Measurements from ENCODE around the gene C10orf62. TPM values are rescaled to one million over a fixed set of nuclear protein-coding genes. Genes with fewer than 3 reads are reported as not detected.

The C10orf62 gene
- total RNA-seq, 1 donor from 2014 or later, result 0.12 TPM

DNA sequence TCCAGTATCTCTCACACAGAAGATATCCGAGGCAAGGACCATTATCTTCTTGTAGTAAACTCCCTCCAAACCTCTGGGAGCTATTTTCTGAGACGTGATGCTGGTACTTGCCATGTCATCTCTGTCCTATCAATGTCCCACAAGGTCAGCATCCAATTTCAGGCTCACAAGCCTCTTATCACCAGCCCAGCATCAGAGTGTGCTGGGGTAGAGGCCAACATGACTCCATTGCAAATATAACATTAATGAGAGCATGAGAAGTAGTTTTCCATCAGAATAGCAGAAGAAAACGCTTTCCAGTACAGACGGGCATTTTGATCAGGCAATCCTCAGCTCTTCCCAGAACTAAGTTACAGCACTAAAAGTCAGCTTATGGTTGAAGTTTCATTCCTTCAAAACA, 38.2 kb downstream of the C10orf62 start:
- TF ChIP-seq, protein P1, sequence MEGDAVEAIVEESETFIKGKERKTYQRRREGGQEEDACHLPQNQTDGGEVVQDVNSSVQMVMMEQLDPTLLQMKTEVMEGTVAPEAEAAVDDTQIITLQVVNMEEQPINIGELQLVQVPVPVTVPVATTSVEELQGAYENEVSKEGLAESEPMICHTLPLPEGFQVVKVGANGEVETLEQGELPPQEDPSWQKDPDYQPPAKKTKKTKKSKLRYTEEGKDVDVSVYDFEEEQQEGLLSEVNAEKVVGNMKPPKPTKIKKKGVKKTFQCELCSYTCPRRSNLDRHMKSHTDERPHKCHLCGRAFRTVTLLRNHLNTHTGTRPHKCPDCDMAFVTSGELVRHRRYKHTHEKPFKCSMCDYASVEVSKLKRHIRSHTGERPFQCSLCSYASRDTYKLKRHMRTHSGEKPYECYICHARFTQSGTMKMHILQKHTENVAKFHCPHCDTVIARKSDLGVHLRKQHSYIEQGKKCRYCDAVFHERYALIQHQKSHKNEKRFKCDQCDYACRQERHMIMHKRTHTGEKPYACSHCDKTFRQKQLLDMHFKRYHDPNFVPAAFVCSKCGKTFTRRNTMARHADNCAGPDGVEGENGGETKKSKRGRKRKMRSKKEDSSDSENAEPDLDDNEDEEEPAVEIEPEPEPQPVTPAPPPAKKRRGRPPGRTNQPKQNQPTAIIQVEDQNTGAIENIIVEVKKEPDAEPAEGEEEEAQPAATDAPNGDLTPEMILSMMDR (conservative IDR thresholded peaks at IDR 0.05; ENCODE audit: low read depth, low read length), result no peak
- H3K4me3 ChIP-seq (ENCODE audit: low read depth, low read length), result no peak overlapping the region
- DNase-seq (ENCODE audit: low read depth), result no peak

DNA sequence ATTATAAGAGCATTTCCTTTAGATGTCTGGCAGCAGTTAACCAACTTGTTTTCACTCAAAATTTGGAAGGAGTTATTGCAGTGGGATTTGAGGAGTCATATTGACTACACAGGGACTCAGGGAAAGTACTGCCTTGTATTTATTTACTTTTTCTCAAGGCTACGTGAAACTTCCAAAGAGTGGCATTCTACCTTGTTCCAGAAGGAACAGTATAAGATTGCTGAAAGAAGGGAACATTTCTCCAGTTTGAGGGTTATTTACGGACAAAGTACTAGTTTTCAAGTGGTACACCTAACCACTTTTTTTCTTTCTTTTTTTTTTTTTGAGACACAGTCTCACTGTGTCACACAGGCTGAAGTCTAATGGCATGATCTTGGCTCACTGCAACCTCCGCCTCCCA, 38.7 kb downstream of the C10orf62 start:
- H3K4me3 ChIP-seq (ENCODE audit: low read depth, low read length), result no peak overlapping the region
- DNase-seq (ENCODE audit: low read depth), result no peak
- TF ChIP-seq, protein P1 (conservative IDR thresholded peaks at IDR 0.05; ENCODE audit: low read depth, low read length), result no peak

DNA sequence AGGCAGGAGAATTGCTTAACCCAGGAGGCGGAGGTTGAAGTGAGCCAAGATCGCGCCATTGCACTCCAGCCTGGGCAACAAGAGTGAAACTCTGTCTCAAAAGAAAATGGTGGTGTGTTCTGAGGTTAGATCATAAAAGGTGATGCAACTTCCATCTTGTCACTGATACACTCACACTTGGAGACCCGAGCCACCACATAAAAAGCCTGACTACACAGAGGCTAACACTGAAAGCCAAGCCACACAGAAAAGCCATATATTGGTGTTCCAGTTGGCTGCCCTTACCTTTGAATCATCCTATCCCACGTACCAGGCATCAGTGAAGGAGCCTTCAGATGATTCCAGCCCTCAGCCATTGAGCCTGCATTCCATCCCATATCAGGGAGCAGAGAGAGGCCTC, 39.8 kb downstream of the C10orf62 start:
- no peak for DNase-seq (ENCODE audit: low read depth)
- H3K4me3 ChIP-seq (ENCODE audit: low read depth, low read length), result no peak overlapping the region
- TF ChIP-seq, protein P1 (conservative IDR thresholded peaks at IDR 0.05; ENCODE audit: low read depth, low read length), result no peak

DNA sequence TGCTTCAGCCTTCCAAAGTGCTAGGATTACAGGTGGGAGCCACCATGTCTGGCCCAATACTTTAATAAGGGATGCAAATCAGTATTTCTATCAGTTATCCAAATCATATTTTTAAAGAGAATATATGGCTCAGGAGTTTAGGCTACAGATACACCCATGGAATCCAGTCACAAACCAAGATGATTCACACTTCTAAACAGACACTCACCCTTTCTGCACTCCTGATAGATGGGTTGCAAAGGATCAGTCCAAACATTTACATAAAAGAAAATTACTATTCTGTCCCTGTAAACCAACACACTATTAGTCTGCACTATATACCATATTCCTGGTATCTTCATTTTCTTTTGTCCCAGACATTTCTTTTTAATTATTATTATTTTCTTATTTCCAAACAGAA, 41.6 kb downstream of the C10orf62 start:
- TF ChIP-seq, protein P1 (conservative IDR thresholded peaks at IDR 0.05; ENCODE audit: low read depth, low read length), result no peak
- H3K4me3 ChIP-seq (ENCODE audit: low read depth, low read length), result no peak overlapping the region
- no peak for DNase-seq (ENCODE audit: low read depth)

DNA sequence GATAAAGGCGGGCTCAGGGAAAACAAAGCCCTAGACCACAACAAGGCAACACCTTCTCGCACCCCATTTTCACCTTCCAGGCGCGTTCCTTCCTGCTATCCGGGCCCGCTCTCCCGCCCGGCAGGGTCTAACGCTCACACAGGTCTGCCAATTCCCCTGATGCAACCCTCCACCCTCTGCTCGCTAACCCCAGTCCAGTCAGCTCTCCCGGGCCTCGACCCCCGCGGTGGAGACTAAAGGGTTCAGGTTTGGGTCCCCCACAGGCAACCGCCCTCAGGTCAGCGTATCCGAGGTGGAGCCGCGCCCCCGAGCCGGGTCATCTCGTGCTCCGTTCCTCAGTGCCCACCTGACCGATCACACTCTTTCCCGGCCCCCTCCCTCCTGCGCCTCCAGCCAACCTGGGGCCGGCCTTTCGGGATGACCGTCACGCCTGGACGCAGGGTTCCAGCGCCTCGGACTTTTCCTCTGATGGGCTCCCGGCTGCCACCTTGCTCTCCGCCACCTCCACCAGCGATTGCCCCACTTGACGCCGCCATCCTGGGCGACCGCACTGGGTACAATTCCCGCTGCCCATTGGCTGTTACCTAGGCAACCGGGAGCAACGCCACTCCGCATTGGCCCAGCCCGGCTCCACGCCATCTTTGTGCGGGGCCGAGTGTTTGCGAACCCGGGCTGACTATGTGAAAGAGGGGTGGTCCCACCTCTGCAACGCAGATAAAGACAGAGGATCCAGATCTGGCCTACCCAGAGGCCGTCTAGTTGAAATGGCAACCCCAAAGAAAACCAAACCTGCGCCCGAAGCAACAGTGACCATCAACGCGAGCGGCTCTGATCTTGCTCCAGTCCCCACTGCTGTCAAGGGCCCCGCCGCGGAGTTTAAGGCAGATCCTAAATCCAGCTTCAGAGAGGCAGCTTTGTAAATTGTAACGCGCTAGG, 43.7 kb downstream of the C10orf62 start, which contains the start of gene MORN4:
Gene MORN4, minus strand, starts transcription at position 552 of the 936 bp plus-strand sequence. CDS start 13,847 bp downstream, outside the sequence.
- peak within 1 kb of the TSS; percentile 90 for H3K4me3 ChIP-seq (ENCODE audit: low read depth, low read length)
- DNase-seq (ENCODE audit: low read depth), result no peak

DNA sequence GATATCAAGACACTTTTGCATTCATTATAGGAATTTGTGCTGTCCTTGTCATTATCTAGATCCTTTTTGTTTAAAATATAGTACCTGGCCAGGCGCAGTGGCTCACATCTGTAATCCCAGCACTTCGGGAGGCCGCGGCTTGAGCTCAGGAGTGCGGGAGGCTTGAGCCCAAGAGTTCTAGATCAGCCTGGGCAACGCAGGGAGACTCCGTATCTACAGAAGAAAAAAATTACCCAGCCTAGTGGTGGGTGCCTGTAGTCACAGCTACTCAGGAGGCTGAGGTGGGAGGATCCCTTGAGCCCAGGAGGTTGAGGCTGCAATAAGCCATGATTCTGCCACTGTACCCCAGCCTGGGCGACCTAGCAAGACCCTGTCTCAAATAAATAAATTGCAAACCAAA, 44.4 kb downstream of the C10orf62 start:
- TF ChIP-seq, protein P1 (conservative IDR thresholded peaks at IDR 0.05; ENCODE audit: low read depth, low read length), result peak; percentile 26
- peak overlapping the region; percentile 90 for H3K4me3 ChIP-seq (ENCODE audit: low read depth, low read length)
- DNase-seq (ENCODE audit: low read depth), result no peak

More for the DNA sequence above, 43.7 kb downstream of the C10orf62 start, which contains the start of gene MORN4:
- TF ChIP-seq, protein P1 (conservative IDR thresholded peaks at IDR 0.05; ENCODE audit: low read depth, low read length), result no peak

Data from epithelial cell of proximal tubule (primary cell).